Measurements from ENCODE around the gene ZNF827.

DNA sequence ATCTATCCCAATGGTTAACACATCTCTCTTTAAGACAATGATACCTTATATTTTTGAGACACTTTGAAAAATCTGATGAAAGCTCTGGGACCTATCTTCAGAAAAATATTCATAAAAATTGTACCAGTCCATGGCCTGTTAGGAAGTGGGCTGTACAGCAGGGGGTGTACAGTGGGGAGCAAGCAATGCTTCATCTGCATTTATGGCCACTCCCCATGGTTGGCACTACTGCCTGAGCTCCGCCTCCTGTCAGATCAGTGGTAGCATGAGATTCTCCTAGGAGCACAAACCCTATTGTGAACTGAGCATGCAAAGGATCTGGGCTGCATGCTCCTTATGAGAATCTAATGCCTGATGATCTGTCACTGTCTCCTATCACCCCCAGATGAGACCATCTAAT, 216.1 kb downstream of the ZNF827 start:
- no peak for TF ChIP-seq POLR2A (IDR thresholded peaks at IDR 0.05)
- TF ChIP-seq, protein P1, sequence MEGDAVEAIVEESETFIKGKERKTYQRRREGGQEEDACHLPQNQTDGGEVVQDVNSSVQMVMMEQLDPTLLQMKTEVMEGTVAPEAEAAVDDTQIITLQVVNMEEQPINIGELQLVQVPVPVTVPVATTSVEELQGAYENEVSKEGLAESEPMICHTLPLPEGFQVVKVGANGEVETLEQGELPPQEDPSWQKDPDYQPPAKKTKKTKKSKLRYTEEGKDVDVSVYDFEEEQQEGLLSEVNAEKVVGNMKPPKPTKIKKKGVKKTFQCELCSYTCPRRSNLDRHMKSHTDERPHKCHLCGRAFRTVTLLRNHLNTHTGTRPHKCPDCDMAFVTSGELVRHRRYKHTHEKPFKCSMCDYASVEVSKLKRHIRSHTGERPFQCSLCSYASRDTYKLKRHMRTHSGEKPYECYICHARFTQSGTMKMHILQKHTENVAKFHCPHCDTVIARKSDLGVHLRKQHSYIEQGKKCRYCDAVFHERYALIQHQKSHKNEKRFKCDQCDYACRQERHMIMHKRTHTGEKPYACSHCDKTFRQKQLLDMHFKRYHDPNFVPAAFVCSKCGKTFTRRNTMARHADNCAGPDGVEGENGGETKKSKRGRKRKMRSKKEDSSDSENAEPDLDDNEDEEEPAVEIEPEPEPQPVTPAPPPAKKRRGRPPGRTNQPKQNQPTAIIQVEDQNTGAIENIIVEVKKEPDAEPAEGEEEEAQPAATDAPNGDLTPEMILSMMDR (IDR thresholded peaks at IDR 0.05 in 4 of 5, conservative IDR thresholded peaks at IDR 0.05 in 1 of 5): no peak

Data from gastrocnemius medialis (tissue), 4 donors.